HL-60 (cell line): ENCODE data around the gene TLE3.

Experiments
- DNase-seq, 2 experiments: peaks; one replicate each; pipeline ENCODE4 v3.0.0-alpha.2; 2010 to 2020; ENCODE audit warnings: low read depth in 1 of 2, low spot score in 1 of 2
- H3K27ac ChIP-seq: fragments of 250-450 bp; sonication (Bioruptor Pico); replicated peaks from 2 replicates; pipeline ENCODE4 v1.5.1; 2020; ENCODE audit warnings: mild to moderate bottlenecking, moderate library complexity
- H3K27me3 ChIP-seq: fragments of 250-450 bp; sonication (Bioruptor Pico); 2 replicates; pipeline ENCODE4 v1.5.1; 2021; ENCODE audit warnings: mild to moderate bottlenecking, moderate library complexity; ENCODE audit not compliant: insufficient read depth, poor library complexity, severe bottlenecking
- H3K4me3 ChIP-seq: replicated peaks from 2 replicates; pipeline ENCODE4 v1.5.1; 2011; ENCODE audit warnings: mild to moderate bottlenecking, control low read depth, low read length; ENCODE audit not compliant: insufficient read depth
- GABPA ChIP-seq: IDR thresholded peaks from 2 replicates; pipeline ENCODE4 v1.6.1; 2012; ENCODE audit warnings: low read depth
- POLR2AphosphoS5 ChIP-seq: IDR thresholded peaks from 2 replicates; pipeline ENCODE4 v1.6.1; 2012; ENCODE audit warnings: low read depth
- SPI1 ChIP-seq: IDR thresholded peaks from 2 replicates; pipeline ENCODE4 v1.6.1; 2012; ENCODE audit warnings: low read depth, mild to moderate bottlenecking, borderline replicate concordance
- TF ChIP-seq, protein P1 (sequence below): IDR thresholded peaks from 2 replicates; pipeline ENCODE4 v1.6.1; 2012; ENCODE audit warnings: low read depth; ENCODE audit not compliant: insufficient replicate concordance
- TF ChIP-seq, protein P2 (sequence below): IDR thresholded peaks from one replicate; pipeline ENCODE4 v1.5.1; 2011; ENCODE audit warnings: low read length, control low read depth, inconsistent platforms; ENCODE audit not compliant: insufficient read depth

The TLE3 gene

DNA sequence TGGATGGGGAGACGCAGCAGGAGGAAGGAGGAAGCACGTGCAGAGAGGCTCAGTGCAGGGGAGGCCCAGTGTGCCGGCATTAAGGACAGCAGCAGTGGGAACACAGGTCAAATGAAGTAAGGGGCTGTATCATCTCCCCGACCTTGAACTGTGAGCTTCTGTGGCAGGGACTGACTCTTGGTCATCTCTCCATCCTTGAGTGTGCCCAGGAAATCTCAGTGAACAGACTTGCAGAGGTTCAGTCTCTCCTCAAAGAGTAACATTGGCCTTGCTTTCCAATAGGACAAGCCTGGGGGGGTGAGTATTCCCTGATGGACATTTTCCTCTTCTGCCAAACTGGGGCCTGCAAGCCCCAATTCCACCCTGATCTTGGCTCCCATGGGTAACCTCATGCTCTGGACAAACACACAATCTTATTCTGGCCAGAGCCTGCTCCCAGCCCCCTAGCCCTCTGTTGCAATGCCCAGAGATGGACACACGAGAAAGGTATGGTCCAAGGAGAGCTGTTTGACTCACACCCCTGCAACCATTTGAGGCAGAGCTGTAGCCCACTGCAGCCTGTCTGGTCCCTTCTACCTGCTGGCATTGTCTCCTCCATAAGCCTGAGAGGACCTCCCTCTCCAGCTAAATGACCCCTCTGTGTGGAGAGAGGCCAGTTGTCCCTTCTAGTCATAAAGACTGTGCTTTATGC is 50.9 kb downstream of the TLE3 start:
- no peak for DNase-seq
- Histone ChIP-seq H3K4me3 (no peak overlapping the region), H3K27ac (no peak overlapping the region), H3K27me3 (no peaks in the 10 kb centered on the region)
- TF ChIP-seq GABPA (no peak), SPI1 (no peak), POLR2AphosphoS5 (no peak)
- TF ChIP-seq, protein P1, sequence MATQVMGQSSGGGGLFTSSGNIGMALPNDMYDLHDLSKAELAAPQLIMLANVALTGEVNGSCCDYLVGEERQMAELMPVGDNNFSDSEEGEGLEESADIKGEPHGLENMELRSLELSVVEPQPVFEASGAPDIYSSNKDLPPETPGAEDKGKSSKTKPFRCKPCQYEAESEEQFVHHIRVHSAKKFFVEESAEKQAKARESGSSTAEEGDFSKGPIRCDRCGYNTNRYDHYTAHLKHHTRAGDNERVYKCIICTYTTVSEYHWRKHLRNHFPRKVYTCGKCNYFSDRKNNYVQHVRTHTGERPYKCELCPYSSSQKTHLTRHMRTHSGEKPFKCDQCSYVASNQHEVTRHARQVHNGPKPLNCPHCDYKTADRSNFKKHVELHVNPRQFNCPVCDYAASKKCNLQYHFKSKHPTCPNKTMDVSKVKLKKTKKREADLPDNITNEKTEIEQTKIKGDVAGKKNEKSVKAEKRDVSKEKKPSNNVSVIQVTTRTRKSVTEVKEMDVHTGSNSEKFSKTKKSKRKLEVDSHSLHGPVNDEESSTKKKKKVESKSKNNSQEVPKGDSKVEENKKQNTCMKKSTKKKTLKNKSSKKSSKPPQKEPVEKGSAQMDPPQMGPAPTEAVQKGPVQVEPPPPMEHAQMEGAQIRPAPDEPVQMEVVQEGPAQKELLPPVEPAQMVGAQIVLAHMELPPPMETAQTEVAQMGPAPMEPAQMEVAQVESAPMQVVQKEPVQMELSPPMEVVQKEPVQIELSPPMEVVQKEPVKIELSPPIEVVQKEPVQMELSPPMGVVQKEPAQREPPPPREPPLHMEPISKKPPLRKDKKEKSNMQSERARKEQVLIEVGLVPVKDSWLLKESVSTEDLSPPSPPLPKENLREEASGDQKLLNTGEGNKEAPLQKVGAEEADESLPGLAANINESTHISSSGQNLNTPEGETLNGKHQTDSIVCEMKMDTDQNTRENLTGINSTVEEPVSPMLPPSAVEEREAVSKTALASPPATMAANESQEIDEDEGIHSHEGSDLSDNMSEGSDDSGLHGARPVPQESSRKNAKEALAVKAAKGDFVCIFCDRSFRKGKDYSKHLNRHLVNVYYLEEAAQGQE: no peak
- TF ChIP-seq, protein P2, sequence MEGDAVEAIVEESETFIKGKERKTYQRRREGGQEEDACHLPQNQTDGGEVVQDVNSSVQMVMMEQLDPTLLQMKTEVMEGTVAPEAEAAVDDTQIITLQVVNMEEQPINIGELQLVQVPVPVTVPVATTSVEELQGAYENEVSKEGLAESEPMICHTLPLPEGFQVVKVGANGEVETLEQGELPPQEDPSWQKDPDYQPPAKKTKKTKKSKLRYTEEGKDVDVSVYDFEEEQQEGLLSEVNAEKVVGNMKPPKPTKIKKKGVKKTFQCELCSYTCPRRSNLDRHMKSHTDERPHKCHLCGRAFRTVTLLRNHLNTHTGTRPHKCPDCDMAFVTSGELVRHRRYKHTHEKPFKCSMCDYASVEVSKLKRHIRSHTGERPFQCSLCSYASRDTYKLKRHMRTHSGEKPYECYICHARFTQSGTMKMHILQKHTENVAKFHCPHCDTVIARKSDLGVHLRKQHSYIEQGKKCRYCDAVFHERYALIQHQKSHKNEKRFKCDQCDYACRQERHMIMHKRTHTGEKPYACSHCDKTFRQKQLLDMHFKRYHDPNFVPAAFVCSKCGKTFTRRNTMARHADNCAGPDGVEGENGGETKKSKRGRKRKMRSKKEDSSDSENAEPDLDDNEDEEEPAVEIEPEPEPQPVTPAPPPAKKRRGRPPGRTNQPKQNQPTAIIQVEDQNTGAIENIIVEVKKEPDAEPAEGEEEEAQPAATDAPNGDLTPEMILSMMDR: no peak

DNA sequence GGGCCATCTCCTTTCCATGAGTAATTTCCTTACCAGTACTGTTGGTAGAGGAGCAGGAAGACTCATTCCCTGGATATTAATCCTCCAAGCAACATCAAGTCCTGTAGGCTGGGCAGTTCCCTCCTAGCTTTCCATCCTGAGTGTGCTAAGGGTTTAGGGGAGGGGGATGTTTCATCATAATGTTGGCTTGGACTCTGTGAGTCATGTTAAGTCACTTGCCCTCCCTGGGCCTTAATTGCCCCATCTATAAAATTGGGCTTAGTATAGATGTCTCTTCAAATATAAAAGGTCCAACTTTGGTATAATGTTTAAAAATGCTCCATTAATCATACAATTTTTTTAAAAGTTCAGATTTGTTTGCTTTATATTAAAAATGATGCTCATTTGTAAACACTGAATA is 52.7 kb downstream of the TLE3 start:
- H3K27ac ChIP-seq: no peak overlapping the region
- no peaks in the 10 kb centered on the region for H3K27me3 ChIP-seq
- H3K4me3 ChIP-seq: no peak overlapping the region
- DNase-seq: peak in 1 of 2 experiments; percentile 30
- TF ChIP-seq SPI1: no peak
- no peak for TF ChIP-seq POLR2AphosphoS5
- TF ChIP-seq, protein P1: no peak
- TF ChIP-seq GABPA: no peak
- TF ChIP-seq, protein P2: no peak

DNA sequence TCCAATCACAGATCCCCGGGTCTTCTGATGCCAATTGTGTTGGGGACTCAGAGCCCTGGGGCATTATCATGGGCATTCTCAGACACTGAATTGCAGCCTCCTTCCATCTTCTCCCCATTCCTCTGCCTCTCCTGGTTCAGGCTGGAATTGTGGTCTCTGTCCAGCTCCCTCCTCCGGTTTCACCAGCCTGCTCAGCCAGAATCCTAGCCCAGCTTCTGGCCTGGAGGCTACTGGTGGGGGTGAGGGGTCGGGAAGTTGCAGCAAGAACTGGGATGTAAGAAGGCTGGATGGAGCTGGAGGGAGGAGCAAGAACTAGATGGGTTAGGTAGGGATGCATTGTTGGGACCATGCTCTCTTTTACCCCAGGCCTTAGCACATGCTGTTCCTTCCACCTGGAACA is 53.5 kb downstream of the TLE3 start:
- H3K4me3 ChIP-seq: no peak overlapping the region
- no peak overlapping the region for H3K27ac ChIP-seq
- TF ChIP-seq GABPA (no peak), POLR2AphosphoS5 (no peak), SPI1 (no peak)
- TF ChIP-seq, protein P2: no peak
- no peaks in the 10 kb centered on the region for H3K27me3 ChIP-seq
- no peak for DNase-seq

DNA sequence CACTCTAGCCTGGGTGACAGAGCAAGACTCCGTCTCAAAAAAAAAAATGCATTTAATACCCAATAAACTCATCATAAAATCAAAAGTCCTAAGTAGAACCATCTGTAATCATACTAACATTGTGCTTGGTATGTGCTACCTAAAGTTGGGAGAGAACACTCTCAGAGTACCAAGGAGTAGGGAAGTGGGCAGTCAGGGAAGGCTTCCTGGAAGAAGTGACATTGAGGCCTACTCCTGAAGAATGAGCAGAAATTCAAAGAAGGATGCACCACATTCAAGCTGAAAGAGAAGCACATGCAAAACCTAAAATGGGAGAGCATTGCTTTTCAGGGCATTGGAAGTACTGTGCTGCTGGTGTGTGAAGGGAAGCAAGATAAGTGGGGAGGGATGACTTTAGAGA is 54.1 kb downstream of the TLE3 start:
- no peak overlapping the region for H3K4me3 ChIP-seq
- TF ChIP-seq GABPA (no peak), POLR2AphosphoS5 (no peak), SPI1 (no peak)
- TF ChIP-seq, protein P1: no peak
- TF ChIP-seq, protein P2: no peak
- H3K27me3 ChIP-seq: no peaks in the 10 kb centered on the region
- no peak for DNase-seq
- H3K27ac ChIP-seq: no peak overlapping the region
